HFF-Myc (cell line): Measurements from ENCODE around the gene MSL2.
"Not testable (repeated sequence)": the region's sequence is repeated elsewhere in the genome, so short reads cannot be mapped to it uniquely, and the experiment has no call there.

Experiments used
- DNase-seq: peaks from one replicate; pipeline ENCODE4 v3.0.0-alpha.2; 2011; ENCODE audit warnings: low read depth; ENCODE audit errors: extremely low read depth
- H3K4me3 ChIP-seq: replicated peaks from 2 replicates; pipeline ENCODE4 v1.5.1; 2011; ENCODE audit warnings: low read depth, mild to moderate bottlenecking, control low read depth, low read length
- CTCF ChIP-seq: IDR thresholded peaks from 2 replicates; pipeline ENCODE4 v1.5.1; 2012; ENCODE audit warnings: mild to moderate bottlenecking, low read depth, low read length, control low read depth; ENCODE audit errors: missing control alignments

The MSL2 gene

GRCh38 chr3:136120373-136121348 lies 75.5 kb downstream of the MSL2 start:
- no peak for DNase-seq
- no peak for TF ChIP-seq CTCF
- no peak overlapping the region for H3K4me3 ChIP-seq

- H3K4me3 ChIP-seq, DNase-seq: not testable (repeated sequence)
Observed at GRCh38 chr3:136119783-136120182, 76.4 kb downstream of the MSL2 start.

- DNase-seq, H3K4me3 ChIP-seq: not testable (repeated sequence)
Observed at GRCh38 chr3:136119332-136119731, 76.8 kb downstream of the MSL2 start.

- DNase-seq: no peak
- TF ChIP-seq CTCF: no peak
- H3K4me3 ChIP-seq: no peak overlapping the region
Observed at GRCh38 chr3:136114421-136114820, 81.7 kb downstream of the MSL2 start.

- H3K4me3 ChIP-seq: no peak overlapping the region
- DNase-seq: no peak
- no peak for TF ChIP-seq CTCF
Observed at GRCh38 chr3:136110481-136110880, 85.7 kb downstream of the MSL2 start.

- no peak overlapping the region for H3K4me3 ChIP-seq
- TF ChIP-seq CTCF: no peak
- no peak for DNase-seq
Observed at GRCh38 chr3:136109499-136109898, 86.6 kb downstream of the MSL2 start.

- TF ChIP-seq CTCF: no peak
- no peak for DNase-seq
Observed at GRCh38 chr3:136106101-136106500, 90.0 kb downstream of the MSL2 start.

GRCh38 chr3:136105044-136105443 lies 91.1 kb downstream of the MSL2 start:
- no peak for DNase-seq
- H3K4me3 ChIP-seq: no peak overlapping the region
- no peak for TF ChIP-seq CTCF

More at GRCh38 chr3:136106101-136106500, 90.0 kb downstream of the MSL2 start:
- no peak overlapping the region for H3K4me3 ChIP-seq
